ENCODE data around the gene KLHDC3.
"Not testable (repeated sequence)": the region's sequence is repeated elsewhere in the genome, so short reads cannot be mapped to it uniquely, and the experiment has no call there.

DNA sequence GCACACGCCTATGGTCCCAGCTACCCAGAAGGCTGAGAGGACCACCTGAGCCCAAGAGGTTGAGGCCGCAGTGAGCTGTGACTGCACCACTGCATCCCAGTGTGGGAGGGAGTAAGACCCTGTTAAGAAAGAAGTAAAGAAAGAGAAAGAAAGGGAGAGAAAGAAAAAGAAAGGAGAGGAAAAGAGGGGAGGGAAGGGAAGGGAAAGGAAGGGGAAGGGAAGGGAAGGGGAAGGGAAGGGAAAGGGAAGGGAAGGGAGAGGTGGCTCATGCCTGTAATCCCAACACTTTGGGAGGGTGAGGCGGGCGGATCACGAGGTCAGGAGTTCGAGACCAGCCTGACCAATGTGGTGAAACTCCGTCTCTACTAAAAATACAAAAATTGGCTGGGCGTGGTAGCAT, 27.4 kb downstream of the KLHDC3 start:
- not testable (repeated sequence) for TF ChIP-seq YY1 (IDR thresholded peaks at IDR 0.05; ENCODE audit: insufficient read depth, insufficient read length); SUZ12 (IDR thresholded peaks at IDR 0.05; ENCODE audit: extremely low read depth, insufficient read depth, insufficient read length)
